SHP77 treated with DMSO at 0.1 percent for 48 hours (cell line): ENCODE data around the gene LAIR1.
"Not testable (repeated sequence)": the region's sequence is repeated elsewhere in the genome, so short reads cannot be mapped to it uniquely, and the experiment has no call there.

Experiments
- DNase-seq: peaks from one replicate; lab custom pipeline; 2025; lab: John Stamatoyannopoulos, UW

Gene LAIR1

DNA sequence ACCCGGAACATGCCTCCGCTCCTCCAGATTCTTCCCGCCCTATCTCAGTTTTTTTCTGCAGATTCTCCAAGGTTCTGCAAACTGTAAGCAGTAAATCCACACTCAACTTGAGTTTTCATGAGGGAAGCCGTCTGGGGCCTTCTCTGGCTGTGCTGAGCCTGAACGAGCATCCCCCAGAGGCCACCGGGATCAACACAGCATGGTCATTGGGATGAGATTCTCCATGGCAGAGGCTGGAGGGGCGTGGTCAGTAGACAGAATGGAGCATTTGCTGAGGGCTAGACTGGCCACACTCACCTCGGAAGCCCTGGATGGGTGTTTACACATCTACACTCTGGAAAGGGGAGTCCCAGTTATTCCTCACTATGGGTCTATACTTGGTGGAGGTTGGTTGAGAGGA lies 23.4 kb downstream of the LAIR1 start:
- DNase-seq, result no peak

DNA sequence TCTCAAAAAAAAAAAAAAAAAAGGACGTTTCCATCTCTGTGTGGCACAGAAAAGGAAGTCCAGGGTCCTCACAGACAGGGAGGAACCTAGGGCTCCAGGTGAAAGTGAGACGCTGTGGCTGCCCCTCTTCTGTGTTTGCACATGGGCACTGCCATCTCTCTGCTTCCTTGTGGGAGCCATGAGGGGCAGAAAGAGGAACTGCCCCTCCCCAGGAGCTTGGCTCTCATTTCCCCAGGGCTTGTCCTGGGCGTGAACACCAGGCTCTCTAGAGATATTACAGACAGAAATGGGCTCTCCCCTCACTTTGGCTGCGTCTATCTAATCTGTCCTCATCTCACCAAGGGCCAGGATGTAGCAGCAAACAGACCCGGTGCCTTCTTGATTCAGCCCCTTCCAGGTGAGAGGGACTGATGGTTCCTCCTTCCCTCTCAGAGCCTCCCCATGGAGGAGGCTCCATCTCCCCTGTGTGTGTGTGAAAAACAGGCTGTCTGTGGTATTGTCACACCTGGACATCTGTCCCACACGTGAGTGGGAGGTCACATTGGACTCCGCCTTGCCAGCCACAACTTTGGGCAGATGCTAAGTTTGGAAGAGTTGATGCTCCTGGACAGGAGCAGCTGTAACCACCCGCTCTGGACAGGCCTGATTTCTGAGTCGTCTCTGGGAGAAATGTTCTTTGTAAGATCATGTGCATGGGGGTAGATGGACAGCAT lies 24.9 kb downstream of the LAIR1 start:
- no peak for DNase-seq

DNA sequence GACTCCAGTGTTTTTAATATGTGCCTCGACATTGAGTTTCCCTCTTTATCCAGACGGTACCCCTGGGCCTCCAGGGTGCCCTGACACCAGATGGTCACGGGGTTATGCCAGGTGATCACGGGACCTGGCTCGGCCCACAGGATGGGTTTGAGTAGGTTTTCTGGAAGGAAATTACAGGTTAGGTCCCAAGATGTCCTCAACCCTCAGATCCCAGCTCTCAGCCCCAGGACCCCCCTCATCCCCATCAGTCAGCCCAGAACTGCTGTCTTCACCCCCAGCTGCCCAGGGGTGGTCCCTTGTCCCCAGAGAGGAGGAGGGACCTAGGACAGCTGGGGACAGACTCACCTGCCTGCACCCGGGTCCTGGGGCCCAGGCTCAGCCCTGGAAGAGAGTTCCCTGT lies 26.2 kb downstream of the LAIR1 start:
- no peak for DNase-seq

DNA sequence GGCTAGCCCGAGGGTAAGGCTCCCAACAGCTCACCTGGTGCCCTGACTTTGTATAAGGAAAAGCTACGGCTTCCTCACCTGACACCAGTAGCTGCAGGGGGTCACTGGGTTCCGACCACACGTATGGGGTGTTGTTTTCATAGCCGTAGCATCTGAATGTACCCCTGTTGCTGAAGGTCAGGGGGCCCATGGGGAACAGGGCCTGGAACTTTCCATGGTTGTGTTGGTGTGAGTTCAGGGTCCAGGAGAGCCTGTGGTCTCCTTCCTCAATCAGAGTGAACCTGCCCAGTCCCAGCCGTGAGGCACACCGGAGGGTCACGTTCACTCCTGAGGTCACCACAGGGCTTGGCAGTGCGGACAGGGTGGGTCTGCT lies 26.9 kb downstream of the LAIR1 start:
- no peak for DNase-seq

DNA sequence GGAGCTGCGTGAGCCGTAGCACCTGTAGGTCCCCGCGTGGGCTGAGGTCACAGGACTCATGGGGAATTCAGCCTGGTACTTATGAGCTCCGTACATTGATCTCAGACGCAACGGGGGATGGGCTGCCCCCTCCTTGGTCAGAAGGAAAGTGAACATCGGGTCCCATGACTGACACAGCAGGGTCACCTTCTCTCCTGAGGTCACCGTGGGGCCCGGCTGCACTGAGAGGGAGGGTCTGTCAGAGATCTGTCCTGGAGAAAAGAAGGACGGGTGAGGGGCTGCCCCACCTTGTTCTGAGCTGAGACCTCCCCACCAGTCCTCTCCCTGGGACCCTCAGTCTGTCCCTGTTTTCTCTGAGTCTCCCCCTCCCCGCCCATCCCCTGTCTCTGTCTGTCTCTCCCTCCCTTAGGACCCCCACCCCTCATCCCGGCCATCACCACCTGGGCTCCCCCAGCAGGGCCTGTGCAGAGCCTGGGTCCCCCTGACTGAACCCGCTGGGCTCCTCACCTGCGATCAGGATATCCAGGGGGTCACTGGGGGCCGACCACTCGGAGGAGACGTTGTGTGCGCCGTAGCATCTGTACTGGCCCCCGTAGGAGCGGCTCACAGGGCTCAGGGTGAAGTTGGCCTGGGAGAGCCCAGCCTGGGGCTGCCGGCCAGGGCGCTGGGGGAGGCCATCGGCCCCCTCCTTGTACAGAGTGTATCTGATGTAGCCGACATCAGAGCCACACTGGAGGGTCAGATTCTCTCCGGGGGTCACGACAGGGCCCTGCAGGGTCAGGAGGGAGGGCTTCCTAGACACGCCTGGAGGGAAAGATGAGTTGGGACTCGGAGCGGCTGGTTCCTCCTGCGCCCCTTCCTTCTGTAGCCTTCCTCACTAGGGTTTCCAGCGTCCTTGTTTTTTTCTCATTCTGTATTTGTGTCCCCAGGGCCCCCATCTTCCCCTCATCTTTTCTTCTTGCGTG lies 27.6 kb downstream of the LAIR1 start:
- DNase-seq, result no peak

DNA sequence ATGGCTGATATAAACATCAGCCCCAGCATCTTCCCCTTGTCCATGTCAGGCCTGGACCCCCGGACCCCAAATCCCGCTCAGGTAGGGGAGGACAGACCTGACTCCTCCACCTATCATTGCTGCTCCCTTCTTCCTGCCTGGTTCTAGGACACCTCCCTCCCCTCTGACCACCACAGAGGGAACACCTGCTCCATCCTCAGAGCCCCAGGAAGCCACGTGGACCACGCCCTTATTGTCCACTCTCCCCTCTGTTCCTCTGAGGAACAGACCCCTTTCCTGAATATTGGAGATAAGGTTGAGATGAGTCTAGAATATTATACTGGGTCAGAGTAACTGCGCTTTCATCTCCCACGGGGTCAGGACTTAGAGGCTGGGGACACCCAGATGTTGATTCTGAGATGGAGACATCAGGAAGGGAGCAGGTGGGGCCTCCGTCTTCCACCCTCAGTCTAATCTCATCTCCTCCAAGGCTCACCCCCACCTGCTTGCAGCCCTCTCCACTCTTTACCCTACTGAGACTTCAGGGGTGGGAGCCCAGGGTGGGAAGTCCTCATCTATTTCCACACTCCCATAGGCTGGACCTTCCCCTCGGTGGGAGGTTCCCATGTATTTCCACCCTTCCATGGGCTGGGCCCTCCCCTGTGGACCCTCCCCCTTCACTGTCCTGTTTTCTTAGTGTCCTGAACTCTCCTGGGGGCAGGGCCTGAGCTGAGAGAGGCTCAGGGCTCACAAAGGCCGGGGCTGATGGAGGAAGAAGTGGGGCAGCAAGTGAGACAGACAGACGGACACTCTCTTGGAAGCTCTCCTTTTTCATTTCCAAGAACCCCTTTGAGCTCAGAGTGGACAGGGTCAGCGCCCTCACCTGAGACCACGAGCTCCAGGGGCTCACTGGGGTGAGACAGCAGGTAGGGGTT lies 28.5 kb downstream of the LAIR1 start:
- no peak for DNase-seq

DNA sequence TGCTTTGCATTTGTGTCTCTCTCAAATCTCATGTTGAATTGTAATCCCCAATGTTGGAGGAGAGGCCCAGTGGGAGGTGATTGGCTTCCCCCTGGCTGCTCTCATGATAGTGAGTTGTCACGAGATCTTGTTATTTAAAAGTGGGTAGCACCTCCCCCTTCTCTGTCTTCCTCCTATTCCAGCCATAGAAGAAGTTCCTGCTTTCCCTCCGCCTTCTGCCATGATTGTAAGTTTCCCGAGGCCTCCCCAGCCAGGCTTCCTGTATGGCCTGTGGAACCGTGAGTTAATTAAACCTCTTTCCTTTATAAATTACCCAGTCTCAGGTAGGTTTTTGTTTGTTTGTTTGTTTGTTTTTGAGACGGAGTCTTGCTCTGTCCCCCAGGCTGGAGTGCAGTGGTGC lies 29.6 kb downstream of the LAIR1 start:
- no peak for DNase-seq

DNA sequence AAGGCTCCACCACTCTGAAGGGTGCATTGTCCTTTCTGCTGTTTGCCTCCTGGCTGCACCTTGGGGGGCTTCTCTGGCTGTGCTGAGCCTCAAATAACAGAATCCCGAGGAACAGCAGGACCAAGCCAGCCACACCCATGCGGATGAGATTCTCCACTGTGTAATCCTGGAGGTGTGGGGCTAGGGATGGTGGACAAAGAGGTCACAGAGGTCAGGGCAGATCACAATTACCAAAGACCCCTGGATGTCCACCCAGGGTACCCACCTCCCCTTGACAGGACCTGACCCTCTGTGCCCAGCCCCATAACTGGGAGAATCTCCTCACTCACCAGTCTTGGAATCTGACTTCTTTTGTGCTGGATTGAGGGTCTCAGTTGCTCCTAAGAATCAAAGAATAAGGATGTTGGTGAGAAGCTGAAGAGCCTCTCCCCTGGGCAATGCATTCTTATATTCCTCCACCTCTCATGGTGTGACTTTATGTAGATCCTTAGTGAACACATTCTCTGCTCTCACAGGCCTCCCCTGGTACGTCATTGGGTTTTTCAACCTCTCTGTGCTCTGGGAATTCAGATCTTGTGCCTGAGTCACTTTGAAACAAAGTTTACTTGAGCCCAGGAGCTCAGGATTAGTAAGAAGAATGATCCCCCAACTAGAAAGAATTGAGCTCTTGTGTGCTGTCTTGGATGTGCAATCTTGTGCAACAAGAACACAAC lies 31.0 kb downstream of the LAIR1 start:
- no peak for DNase-seq

DNA sequence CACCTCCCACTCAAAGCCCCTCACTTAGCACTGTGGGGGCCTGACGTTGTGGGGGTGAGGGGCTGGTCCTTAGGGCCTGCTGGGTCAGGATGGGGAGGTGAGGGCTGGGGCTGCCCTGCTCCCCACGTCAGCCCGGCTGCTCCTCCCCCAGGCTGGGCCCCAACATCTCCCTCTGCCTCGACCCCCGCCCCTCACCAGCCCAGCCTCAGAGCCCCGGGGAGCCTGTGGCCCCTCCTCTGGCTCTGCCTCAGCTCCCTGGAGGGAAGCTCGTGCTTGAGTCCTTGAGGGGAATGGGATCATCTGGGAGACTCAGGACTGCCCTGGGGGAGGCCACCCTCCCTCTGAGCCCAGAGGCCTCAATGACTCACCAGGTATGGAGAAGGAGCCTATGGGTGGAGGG lies 32.6 kb downstream of the LAIR1 start:
- DNase-seq, result no peak

DNA sequence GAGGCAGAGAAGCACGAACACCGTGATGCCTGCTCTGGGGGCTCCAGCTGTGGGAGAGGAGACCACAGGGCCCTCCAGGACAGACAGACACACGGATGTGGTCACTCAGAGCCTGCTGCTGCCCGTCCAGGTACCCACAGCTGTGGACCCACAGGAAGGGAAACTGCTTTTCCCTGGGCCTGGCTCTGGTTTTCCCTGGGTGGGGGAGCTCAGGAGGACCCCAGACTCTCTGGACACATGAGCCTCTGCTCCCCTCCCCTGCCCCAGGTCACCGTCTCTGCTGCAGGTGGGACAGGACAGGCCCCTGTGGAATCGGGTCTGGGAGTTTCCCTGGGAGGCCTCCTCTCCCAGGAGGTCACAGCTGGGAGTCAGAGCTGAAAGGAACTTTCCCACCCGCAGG lies 33.1 kb downstream of the LAIR1 start:
- no peak for DNase-seq

DNA sequence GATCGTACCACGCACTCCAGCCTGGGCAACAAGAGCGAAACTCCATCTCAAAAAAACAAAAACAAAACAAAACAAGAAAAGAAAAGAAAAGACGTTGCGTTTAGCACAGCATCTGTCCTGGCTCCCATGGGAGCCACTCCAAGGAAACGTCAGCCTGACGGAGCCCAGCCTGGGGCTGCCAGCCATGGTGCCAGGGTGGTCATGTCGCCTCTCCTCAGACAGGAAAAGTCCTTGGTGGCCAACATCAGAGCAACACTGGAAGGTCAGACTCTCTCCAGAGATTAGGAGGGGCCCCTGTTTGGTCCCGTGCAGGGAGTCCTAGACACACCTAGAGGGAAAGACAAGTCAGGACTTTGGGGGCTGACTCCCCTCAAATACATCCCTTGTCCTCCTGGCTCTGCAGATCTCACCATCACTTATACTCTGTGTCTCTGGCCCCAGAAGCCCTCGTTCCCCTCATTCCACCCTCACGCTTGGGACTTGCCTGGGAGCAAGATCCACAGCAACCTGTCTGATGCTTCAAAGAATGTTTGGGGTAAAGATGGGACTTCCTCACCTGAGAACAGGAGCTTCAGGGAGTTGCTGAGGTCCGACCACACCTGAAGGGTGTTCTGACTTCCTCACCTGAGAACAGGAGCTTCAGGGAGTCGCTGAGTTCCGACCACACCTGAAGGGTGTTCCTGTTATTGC lies 35.1 kb downstream of the LAIR1 start:
- DNase-seq, result no peak

DNA sequence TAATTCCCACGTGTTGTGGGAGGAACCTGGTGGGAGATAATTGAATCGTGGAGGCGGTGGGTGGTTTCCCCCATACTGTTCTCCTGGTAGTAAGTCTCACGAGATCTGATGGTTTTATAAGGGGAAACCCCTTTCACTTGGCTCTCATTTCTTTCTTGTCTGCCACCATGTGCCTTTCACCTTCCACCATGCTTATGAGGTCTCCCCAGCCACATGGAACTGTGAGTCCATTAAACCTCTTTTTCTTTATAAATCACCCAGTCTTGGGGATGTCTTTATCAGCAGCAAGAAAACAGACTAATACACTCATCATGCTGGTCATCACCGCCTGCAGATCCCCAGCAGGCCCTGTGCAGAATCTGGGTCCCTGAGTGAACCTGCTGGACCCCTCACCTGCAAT lies 36.0 kb downstream of the LAIR1 start:
- DNase-seq, result not testable (repeated sequence)

DNA sequence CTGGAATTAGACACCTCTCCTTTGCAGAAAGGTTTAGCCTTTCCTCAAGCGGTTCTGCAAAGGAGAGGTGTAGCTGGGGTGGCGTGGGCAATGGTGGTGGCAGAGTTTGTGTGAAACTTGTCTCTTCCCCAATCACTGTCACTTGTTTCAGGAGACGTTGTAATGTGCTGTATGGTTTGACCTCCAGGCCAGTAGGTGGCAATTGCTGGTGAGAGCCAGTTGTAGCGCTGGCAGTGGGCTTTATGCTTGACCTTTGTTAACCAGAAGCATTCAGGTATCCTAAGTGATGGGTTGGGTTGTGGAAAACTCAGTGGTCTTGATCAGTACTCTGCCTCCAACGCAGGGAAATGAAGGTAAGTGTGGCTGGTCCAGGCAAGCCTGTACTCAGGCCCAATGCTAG lies 39.1 kb downstream of the LAIR1 start:
- DNase-seq, result no peak

DNA sequence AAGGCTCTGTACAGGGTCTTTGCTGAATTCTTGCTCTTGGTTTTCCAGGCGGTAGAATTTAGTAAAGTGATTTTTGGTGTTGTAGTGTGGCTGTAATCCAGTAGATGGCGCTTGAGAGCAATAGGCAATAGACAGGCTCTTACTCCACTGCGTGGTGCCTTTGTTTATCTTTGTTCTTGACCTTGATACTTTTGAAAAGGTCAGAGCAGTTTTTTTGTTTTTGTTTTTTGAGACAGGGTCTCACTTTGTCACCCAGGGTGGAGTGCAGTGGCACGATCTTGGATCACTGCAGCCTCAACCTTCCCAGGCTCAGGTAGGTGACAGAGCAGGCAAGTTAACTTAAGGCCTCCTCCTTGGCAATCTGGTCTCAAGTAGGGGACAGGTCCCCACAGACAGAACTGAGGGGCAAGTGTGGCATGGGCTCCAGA lies 39.5 kb downstream of the LAIR1 start:
- DNase-seq, result peak; percentile 6

DNA sequence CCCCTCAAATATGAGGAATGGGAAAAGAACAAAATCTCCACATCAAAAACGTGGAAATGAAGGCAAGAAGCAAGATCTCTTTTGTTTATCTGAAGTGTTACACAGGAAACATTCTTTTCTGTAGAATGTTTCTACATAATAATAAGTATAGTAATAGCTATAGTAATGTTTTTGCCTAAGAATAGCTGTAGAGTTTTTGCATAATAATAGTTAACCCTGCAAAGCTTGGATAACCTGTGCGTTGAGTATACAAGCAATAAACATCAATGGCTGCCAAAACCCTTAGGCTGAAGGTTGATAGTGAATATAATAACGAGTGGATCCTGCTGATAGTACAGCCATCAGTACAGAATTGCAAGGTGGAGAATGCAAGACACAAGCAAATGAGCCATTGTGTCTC lies 40.7 kb downstream of the LAIR1 start:
- DNase-seq, result no peak

DNA sequence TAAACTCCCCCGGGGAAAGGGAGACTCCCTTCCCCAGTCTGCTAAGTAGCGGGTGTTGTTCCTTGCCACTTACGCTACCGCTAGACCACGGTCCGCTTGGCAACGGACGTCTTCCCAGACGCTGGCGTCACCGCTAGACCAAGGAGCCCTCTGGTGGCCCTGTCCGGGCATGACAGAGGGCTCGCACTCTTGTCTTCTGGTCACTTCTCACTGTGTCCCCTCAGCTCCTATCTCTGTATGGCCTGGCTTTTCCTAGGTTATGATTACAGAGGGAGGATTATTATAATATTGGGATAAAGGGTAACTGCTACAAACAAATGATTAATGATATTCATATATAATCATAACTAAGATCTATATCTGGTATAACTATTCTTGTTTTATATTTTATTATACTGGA lies 41.8 kb downstream of the LAIR1 start:
- DNase-seq, result not testable (repeated sequence)

DNA sequence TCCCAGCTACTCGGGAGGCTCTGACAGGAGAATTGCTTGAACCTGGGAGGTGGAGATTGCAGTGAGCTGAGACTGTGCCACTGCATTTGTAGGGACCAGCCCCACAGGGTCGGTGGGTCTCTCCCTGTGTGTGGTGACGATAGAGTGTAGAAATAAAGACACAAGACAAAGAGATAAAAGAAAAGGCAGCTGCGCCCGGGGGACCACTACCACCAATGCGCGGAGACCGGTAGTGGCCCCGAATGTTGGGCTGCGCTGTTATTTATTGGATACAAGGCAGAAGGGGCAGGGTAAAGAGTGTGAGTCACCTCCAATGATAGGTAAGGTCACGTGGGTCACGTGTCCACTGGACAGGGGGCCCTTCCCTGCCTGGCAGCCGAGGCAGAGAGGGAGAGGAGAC lies 42.4 kb downstream of the LAIR1 start:
- not testable (repeated sequence) for DNase-seq

DNA sequence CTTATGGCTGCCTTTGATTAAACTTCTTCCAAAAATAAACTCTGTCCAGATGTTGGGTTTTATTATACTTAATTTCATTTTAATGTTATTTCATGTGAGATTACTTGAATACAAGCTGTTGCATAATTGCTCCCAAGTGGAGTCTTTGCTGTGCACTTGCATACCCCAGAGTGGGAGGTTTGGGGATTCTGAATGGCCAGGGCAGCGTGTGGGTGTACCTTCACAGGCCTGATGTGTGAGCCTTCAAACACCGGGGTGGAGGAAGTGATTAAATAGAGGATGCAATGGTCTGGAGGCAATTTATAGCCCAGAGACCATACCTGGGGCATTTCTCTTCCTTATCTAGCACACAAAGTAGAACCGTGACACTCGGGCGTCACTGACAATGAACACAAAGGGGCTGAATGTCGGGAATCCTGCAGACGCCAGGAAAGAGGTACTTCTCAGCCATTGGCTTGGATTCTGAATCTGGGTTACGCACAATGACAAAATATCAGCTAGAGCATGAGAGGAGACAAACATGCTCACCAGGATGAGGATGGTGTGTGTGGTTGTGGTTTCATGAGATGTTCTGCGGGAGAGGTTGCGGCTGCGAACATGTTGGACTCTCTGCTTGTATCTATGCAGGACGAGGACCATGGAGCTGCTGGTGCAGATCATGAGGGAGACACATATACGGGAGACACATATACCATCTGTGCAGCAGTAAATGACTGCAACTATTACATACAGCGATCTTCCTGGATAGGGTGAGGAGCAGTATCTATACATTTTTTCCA lies 44.6 kb downstream of the LAIR1 start:
- no peak for DNase-seq

DNA sequence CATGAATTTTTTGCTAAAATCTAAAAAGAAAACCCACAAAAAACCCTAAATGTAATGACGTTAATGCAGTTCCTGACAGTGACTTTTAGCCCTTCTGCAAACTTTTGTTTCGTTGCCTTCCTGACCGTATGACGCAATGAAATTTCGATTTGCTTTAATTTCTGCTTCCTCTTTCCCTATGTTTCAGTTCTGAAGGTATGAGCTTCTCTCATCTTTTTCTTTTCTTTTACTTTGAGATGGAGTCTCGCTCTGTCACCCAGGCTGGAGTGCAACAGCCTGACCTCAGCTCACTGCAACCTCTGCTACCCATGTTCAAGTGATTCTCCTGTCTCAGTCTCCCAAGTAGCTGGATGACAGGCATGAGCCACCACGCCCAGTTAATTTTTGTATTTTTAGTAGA lies 45.7 kb downstream of the LAIR1 start:
- DNase-seq, result no peak

DNA sequence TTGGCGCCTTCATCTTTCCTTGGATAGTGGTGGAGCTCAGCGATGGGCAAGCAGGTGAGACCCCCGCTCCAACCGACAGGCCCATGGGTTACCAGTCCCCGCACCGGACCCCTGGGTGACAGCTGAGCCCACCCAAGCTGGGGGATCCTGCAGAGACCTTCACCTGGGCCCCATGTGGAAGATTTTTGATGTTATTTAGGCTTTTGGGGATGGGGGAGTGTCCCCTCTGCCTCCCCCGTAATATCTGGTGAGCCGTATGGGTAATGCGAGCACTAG lies 46.8 kb downstream of the LAIR1 start:
- no peak for DNase-seq
